Astrocyte of the hippocampus (primary cell): ENCODE data around the gene EGLN3.
"Not testable (repeated sequence)": the region's sequence is repeated elsewhere in the genome, so short reads cannot be mapped to it uniquely, and the experiment has no call there.

Experiments used
- DNase-seq: peaks from one replicate; pipeline ENCODE4 v3.0.0; 2011; ENCODE audit warnings: low read depth, low spot score

EGLN3 gene

GRCh38 chr14:33936391-33936790 lies 14.5 kb downstream of the EGLN3 start:
- DNase-seq = no peak

- DNase-seq = no peak
These were observed 15.9 kb downstream of the EGLN3 start for GRCh38 chr14:33934938-33935337.

- no peak for DNase-seq
These were observed 16.7 kb downstream of the EGLN3 start for GRCh38 chr14:33934043-33934750.

DNA sequence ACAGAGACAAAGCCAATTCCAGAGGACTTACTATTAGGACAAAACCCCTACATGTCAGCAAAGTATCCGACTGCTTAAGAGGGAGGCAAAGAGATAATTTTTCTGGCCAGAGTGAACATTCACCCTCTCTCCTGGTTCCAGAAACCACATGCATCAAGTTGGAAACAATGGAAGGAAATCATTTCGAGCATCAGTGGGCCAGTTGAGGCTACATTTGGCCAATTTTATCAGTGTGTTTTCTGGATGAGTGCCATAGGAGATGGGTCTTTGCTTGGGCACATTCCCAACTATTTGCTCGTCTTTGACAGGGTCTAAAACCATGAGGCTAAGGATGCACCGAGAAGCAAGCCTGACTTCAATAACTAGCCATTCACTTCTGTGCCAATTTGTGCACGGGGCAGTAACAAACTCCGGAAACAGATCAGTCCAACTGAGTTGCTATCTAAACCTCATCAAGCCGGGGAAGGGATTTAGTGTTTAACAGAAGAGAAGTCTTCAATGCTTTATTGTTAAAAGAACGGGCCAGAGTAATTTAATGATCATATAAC lies 17.4 kb downstream of the EGLN3 start:
- DNase-seq = no peak

- DNase-seq = peak; percentile 54
These were observed 18.1 kb downstream of the EGLN3 start for GRCh38 chr14:33932576-33933345.

GRCh38 chr14:33932033-33932432 lies 18.8 kb downstream of the EGLN3 start:
- no peak for DNase-seq

GRCh38 chr14:33931461-33931860 lies 19.4 kb downstream of the EGLN3 start:
- no peak for DNase-seq

DNA sequence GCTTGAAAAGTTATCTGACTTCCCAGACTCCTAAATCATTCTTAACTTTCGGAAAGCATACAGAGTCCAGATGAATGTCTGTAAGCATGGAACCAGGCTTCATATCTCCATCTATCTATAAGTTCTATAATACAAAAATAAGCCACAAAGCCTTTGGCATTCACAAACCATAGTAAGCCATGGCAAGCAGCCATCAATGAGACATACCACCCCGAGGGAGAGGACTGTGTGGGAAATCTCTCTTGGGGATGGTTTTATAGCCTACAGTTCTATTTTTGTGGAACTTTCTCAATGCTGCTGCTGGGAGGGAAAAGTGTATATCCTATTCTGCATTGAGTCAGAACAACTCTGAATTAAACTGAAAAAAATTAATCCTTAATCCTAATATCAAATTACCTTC lies 20.4 kb downstream of the EGLN3 start:
- DNase-seq = no peak

DNA sequence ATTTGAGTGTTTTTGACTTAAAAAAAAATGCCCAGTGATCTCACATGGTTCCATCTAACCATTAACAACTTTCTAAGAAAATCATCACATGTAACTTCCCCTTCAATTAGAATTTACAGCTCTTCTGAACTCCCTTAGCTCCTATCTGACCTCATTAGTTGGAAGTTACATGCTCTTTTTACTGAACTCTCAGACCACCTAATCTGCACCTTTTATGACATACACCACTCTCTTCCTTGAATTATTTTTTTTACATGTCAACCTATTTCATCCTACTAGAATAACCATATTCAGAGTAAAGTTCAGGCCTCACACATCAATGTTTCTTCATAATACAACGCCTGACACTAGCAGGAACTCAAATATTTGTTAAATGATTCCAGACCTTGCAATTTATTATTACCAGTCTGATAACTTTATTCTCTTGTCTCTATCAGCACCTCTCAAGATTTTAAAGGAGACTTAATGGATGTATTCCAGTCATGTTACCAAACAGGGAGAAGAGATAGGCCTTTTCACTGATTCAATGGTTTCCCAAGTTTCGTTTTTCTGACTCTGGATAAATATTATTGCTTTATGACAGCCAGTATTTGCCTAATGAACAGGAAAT lies 21.0 kb downstream of the EGLN3 start:
- DNase-seq = no peak

- no peak for DNase-seq
These were observed 22.0 kb downstream of the EGLN3 start for GRCh38 chr14:33928895-33929294.

DNA sequence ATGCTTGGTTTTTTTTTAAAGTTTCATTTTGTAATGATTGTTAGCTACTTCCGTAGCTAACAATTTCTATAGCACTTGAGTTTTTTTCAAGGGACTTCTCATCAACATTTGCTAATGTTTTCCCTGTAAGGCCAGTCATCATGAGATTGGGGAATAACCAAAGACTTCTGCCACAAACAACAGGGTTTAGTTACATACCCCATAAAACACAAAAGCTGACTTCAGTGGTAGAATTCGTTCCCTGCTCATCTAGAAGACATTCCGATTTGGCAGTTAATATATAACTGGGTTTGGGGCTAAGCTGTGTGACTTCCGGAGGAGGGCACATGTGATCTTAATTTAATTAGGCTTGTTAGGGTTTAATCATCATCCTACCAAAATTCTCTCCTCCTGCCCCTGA lies 22.9 kb downstream of the EGLN3 start:
- DNase-seq = no peak

- not testable (repeated sequence) for DNase-seq
These were observed 23.9 kb downstream of the EGLN3 start for GRCh38 chr14:33926967-33927366.

DNA sequence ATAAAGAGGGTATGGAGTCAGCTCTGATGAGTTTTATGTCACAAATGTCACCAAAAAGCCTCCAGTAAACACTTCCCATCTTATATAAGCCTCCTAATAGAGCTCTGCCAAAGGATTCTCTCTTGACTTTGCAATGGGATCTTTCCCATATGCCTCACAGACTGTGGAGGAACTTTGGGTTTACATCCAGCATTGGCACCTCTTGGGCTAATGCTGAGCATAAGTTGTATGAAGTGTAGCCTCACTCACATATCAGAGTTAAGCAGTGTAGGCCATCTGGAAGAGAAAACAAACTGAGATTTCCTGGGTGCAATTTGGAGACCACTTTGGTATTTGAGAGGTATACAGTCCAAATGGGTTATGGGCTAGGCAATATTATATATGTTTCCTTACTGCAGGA lies 24.9 kb downstream of the EGLN3 start:
- no peak for DNase-seq

- no peak for DNase-seq
These were observed 25.6 kb downstream of the EGLN3 start for GRCh38 chr14:33925235-33925634.

DNA sequence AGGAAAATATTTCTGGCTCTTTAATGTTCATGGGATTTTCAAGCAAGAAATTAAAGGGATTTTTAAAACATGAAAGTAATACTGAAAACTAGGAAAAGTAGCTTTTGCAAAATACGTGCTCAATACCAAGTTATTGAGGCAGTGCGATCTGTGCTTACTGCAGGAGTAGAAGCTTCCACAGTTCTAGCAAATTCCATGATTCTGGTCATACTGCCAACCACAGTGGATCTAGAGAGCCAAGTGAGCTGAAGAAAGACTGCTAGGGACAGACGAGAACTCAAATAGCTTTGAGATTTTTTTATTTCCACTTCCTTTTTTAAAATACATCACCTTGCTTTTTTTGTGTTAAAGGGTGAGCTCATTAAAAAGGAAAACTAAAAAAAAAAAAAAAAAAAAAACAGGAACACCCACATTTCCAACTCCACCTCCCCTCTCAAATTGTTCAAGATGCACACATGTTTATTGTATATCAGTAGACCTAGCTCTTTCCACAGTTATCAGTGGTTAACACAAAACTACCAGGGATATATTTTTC lies 26.2 kb downstream of the EGLN3 start:
- DNase-seq = no peak

DNA sequence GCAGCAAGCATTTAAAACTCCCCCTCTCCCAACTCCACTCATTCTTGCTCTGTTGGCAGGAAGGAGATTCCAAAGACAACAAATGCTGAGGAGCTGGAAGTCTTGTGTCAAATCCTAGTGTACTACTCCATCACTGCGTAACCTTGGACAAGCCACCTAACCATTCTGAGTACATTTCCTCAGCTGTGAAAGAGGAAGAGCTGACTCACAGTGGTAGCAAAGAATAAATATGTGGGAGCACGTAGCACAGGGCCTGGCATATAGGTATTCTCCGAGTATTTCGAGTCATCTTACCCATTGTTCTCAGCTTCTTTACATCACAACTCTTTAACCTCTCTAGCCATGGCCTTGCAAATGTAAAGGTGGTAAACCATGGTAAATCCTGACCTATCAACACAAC lies 28.7 kb downstream of the EGLN3 start:
- no peak for DNase-seq

DNA sequence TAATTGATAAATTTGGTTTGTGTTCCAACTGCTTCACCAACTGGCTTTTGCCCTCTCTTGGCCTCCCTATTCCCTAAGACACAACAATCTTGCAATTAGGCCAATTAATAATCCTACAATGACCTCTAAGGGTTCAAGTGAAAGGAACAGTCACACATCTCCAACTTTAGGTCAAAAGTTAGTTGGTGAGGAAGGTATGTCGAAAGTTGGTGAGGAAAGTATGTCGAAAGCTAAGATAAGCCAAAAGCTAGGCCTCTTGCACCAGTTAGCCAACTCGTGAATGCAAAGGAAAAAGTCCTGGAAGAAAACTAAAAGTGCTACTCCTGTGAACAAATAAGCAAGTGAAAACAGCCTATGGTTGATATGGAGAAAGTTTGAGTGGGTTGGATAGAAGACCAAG lies 32.6 kb downstream of the EGLN3 start:
- no peak for DNase-seq

DNA sequence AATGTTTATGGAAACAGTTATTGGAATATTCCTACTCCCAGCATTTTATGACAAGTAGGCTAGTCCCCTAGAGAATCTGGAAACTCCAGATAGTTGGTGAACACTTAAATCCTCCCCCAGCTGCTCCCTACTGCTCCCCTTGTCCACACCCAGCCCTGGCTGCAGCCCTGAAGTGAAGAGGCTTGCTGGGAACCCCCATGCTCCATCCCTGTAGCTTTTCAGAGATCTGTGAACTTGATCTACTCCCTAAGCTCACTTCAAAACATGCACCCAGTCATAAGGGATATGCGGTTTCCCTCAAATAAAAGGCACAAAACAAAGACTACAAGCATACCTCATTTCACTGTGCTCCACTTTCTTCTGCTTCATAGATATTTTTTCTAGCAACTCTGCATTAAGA lies 33.2 kb downstream of the EGLN3 start:
- no peak for DNase-seq

GRCh38 chr14:33916663-33917565 lies 34.0 kb downstream of the EGLN3 start:
- DNase-seq = peak; percentile 42

GRCh38 chr14:33915682-33916081 lies 35.2 kb downstream of the EGLN3 start:
- no peak for DNase-seq
